Occipital lobe (tissue), 2 donors: ENCODE measurements around the gene EGLN2. TPM values are rescaled to one million over a fixed set of nuclear protein-coding genes. Genes with fewer than 3 reads are reported as not detected.
"Not testable (repeated sequence)": the region's sequence is repeated elsewhere in the genome, so short reads cannot be mapped to it uniquely, and the experiment has no call there.

Experiments
- DNase-seq: peaks from one replicate; lab custom pipeline; 2025; lab: John Stamatoyannopoulos, UW
- total RNA-seq: library from RNA; depleted of rRNA; stranded (reverse); fragments of >200 nt; gene quantifications from one replicate; pipeline ENCODE4 v1.2.3, GENCODE V29; 2014

Gene EGLN2
- total RNA-seq, result 46.9 TPM

GRCh38 chr19:40798683-40799557, at the start of gene EGLN2:
Gene EGLN2 (plus strand): TSS chr19:40799191. CDS start chr19:40800573, 1,382 bp downstream.
- DNase-seq, result peak; percentile 100

DNA sequence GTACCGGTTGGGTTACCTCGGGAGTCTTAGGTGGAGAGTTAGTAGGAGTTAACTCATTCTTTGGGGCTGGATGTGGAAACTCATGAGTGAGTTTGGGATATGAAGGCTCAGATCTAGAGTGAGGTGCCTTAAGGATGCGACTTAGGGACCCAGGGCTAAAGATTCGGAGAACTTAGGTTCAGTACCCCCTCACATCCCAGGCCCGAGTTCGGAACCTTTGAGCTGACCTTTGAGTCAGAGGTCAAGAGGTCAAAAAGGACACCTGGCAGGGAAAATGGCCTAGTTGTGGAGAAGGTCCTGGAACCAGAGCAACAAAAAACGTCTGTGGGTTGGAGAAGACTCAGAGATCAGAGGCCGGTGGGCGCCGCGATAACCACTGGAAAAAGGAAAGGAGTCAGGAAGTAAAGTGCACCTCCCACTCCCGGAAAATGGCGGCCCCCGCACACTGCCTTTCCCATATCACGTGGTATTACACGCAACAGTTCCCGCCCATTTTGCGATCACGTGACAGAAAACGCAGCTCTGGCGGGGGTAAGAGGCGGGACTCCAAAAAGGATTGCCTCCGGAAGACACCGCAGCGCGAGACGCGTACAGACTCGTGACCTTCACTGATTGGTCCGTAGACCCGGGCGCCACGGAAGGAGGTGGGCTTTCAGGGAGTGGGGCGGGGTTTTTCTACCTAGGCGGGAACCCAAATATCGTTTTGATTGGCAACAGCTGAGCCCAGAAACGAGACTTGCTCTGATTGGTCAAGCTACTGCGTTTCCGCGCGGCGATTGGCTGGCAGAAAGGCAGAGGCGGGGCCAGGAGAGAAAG, 48.7 kb upstream of the EGLN2 start, which contains the start of gene ACTMAP:
ACTMAP (minus strand) TSS at position 420 of the 816 bp plus-strand sequence. CDS start 674 bp downstream, outside the sequence.
- peak; percentile 100 for DNase-seq

DNA sequence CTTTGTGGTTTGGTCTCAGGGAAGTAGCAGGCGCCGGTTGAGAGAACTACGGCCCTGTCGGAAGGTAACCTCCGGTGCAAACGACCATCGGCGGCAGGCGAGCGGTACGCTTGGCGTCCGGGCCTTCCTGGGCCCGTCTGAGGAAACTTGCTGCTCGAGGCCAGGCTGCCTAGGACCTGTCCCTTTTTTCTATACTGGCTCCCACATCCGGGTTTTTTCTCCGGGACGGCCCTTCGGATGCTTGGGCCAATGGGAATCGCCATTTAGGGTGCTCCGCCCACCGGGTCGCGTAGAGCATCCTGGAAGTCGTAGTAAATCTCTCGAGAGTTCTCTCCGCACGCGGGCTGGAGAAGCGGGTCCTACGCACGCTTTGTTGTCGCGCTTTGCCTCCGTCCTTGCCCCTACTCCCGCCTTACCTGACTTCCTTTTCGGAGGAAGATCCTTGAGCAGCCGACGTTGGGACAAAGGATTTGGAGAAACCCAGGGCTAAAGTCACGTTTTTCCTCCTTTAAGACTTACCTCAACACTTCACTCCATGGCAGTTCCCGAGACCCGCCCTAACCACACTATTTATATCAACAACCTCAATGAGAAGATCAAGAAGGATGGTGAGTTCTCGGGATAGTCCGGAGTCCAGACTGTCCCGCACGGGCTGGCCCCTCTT, 48.0 kb upstream of the EGLN2 start, which contains the start of gene SNRPA:
SNRPA (plus strand) TSS at position 330 of the 664 bp plus-strand sequence; CDS start at position 536, 206 bp downstream.
- peak; percentile 98 for DNase-seq

DNA sequence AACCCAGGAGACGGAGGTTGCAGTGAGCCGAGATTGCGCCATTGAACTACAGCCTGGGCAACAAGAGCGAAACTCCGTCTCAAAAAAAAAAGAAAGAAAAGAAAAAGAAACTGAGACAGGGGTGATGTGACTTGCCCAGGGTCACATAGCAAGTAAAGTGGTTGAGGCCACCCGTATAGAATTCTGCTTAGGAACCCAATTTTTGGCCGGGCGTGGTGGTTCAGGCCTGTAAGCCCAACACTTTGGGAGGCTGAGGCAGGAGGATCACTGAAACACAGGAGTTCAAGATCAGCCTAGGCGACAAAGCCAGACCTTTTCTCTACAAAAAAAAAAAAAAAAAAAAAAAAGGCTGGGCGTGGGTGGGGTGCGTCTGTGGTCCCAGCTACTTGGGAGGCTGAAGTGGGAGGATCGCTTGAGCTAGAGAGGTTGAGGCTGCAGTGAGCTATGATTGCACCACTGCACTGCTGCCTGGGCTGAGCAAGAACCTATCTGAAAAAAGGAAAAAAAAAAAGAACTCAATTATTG, 46.7 kb upstream of the EGLN2 start:
- no peak for DNase-seq

DNA sequence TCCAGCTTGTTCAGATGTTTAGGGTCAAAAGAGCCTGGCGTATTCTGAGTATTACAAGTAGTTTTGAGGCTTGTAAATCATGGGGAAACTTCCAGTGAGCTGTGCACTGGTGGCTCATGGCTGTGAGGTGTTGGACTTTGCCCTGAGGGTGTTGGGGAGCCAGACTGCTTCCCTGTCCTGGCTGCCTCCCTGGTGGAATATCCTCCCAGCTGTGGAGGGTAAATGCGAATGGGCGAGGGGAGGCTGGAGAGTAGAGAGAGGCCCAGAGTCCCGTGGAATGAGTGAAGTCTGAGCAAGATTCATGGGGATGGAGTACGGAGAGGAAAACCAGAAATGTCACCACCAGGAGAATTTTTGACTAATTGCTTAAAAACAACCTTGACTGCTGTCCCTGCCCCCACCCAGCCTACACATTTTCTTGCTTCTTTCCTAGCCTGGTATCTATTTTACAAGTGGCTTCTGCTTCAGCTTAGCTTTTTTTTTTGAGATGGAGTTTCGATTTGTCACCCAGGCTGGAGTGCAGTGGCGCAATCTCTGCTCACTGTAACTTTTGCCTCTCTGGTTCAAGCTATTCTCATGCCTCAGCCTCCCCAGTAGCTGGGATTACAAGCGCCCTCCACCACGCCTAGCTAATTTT, 44.3 kb upstream of the EGLN2 start:
- no peak for DNase-seq

- no peak for DNase-seq
Observed at GRCh38 chr19:40755248-40755624, 43.8 kb upstream of the EGLN2 start.

GRCh38 chr19:40755791-40756190, 43.2 kb upstream of the EGLN2 start:
- DNase-seq, result no peak

DNA sequence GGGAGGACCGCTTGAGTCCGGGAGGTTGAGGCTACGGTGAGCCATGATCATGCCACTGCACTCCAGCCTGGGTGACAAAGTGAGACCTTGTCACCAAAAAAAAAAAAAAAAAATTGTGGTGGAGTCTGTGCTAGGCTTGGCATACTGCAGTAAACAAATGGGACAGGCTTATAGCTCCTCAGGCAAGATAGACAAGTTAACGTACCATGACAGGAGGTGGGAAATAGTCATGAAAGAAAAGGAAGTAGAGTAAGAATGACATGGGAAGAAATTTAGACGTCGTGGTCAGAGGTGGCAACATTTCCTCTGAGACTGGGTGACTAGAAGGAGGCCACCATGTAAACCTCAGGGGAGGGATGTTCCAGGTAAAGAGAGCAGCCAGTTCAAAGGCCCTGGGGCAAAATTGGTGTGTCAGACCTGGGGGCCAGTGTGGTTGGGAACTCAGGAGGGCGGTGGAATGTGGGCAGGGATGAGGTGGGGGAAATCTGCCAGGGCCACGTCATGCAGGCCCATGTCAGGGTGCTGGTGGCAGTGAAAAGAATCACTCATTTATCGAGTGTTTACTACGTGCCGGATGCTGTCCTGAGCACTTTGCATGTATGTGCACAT, 42.4 kb upstream of the EGLN2 start:
- no peak for DNase-seq

DNA sequence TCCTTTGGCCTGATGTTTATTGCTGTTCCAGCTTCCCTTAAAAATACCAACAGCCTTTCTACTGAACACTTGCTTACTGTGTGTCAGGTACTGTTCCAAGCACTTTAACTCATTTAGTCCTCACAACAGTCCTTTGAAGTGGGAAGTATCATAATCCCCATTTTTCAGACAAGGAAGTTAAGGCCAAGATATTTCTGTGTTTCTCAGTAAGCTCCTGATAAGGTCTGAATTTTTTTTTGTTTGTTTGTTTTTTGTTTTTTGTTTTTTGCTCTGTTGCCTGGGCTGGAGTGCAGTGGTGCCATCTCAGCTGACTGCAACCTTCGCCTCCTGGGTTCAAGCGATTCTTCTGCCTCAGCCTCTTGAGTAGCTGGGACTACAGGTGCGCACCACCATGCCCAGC, 40.5 kb upstream of the EGLN2 start:
- no peak for DNase-seq

DNA sequence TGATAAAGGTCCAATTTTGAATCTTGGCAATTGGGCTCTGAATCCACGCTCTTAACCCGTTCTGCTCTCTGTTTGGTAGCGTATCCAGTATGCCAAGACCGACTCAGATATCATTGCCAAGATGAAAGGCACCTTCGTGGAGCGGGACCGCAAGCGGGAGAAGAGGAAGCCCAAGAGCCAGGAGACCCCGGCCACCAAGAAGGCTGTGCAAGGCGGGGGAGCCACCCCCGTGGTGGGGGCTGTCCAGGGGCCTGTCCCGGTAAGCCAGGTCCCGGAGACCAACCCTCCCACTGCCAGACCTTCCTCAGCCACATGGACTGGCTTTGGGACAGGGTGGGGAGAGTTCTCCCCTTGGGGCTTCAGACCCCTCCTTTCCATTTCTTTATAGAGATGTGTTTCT, 39.6 kb upstream of the EGLN2 start:
- no peak for DNase-seq

DNA sequence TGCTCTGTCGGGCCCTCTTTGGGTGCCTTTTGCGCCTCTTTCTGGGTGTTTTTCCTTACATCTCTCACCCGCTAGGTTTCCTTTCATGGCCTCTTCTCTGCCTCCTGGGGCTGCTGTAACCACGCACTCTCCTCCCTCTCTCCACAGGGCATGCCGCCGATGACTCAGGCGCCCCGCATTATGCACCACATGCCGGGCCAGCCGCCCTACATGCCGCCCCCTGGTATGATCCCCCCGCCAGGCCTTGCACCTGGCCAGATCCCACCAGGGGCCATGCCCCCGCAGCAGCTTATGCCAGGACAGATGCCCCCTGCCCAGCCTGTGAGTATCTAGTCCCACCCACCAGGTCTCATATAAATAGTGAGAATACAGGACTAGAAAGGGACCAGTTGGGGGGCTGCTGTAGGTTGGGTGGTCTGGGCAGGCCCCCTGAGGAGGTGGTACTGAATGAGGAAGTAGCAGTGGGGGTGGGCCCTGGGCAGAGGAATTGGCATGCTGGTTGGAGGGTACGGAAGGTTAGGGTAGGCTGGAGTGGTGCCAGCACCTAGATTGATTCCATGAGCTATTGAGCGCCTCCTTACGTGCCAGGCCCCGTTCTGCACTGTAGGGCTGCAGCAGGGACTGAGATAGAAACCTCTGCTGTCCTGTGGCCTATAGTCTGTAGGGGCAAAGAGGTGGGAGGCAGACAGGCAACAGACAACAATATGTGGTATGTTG, 36.1 kb upstream of the EGLN2 start:
- DNase-seq, result no peak

DNA sequence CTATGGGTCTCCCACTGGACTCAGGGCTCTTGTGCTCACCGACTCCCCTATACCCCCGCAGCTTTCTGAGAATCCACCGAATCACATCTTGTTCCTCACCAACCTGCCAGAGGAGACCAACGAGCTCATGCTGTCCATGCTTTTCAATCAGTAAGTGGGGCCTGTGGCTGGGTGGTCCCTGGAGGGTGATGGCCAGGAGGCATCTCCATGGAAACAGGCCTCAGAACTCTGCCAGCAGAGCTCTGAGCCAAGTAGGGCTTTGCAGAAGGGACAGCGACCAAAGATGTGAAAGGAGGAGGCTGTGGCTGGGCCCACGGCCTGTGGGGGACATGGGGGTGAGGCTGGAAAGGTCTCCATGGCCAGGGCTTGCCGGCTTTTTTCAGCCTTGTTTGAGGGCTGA, 35.5 kb upstream of the EGLN2 start:
- no peak for DNase-seq

GRCh38 chr19:40763963-40764362, 35.0 kb upstream of the EGLN2 start:
- no peak for DNase-seq

- DNase-seq, result not testable (repeated sequence)
Observed at GRCh38 chr19:40766385-40766784, 32.6 kb upstream of the EGLN2 start.

DNA sequence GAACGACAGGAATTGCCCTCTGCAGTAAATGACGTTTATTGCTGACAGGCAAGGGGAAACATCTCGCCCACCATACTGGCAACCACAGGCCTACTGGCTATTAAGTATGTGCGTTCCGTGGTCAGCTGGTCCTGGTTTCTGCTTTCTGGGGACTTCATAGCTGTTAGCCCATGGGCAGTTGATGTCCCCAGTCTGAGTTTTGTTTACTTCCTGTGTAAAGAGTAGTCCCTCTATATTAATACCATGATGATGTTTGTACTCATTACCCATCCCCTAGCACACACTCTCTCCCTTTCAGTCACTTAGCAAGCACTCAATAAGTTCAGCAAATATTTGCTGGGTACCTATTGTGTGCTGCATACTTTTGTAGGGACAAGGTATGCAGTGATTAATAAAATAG, 30.1 kb upstream of the EGLN2 start:
- DNase-seq, result no peak

DNA sequence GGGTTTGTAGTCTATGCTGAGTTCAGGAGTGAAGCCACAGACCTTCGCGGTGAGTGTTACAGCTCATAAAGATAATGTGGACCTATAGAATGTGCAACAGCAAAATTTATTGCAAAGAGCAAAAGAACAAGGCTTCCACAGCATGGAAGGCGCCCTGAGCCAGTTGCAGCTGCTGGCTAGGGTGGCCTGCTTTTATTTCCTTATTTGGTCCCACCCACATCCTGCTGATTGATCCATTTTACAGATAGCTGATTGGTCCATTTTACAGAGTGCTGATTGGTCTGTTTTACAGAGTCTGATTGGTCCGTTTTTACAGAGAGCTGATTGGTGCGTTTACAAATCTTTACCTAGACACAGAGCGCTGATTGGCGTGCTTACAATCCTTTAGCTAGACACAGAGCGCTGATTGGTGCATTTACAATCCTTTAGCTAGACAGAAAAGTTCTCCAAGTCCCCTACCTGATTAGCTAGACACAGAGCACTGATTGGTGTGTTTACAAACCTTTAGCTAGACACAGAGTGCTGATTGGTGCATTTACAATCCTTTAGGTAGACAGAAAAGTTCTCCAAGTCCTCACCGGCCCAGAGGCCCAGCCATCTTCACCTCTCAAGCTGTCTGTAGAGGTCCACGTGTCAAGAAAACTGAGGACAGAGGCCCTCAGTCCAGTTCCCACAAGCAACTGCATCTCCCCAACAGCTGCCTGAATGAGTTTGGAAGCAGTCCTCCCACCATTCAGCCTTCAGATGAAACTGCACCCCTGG, 27.7 kb upstream of the EGLN2 start:
- DNase-seq, result not testable (repeated sequence)

DNA sequence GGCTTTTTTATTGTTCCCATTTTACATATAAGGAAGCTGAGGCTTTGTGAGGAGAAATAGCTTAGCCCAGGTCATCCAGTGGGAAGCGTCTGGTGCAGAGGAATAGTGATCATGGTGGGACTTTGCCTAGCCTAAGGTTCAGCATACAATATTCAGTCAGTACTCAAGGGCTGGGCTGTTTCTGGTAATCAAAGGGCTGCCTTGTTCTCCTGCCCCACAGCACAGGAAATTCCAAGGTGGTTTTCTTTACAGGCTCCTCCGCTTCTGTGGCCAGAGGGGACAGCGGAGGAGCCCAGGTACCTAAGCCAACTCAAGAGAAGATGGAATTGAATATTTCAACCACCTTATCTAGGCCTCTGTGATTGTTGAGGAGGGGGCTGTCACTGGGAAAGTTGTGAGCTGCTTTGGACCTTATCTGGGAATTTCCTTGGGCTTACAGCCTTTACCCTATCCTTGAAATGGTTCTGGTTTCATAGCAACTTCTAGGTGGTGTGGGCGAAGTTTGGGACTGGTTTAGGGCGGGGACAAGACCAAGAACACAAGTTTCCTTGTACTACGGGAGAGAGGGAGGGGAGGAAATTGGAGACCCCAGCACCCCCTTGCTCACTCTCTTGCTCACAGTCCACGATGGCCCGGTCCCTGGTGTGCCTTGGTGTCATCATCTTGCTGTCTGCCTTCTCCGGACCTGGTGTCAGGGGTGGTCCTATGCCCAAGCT, 23.9 kb upstream of the EGLN2 start, which contains the start of gene MIA:
MIA (plus strand) TSS at position 606 of the 716 bp plus-strand sequence; CDS start at position 628, 22 bp downstream.
- DNase-seq, result no peak

- no peak for DNase-seq
Observed at GRCh38 chr19:40775632-40776022, 23.4 kb upstream of the EGLN2 start.
